GM18519 (cell line): Measurements from ENCODE around the gene CDKN1C.
"Not testable (repeated sequence)": the region's sequence is repeated elsewhere in the genome, so short reads cannot be mapped to it uniquely, and the experiment has no call there.

Experiments
- ATAC-seq: cut with Tn5 transposase; IDR thresholded peaks from one replicate; pipeline ENCODE4 v1.9.1; 2021; ENCODE audit warnings: mild to moderate bottlenecking, moderate library complexity; ENCODE audit not compliant: unreplicated experiment, low FRiP score

The CDKN1C gene

DNA sequence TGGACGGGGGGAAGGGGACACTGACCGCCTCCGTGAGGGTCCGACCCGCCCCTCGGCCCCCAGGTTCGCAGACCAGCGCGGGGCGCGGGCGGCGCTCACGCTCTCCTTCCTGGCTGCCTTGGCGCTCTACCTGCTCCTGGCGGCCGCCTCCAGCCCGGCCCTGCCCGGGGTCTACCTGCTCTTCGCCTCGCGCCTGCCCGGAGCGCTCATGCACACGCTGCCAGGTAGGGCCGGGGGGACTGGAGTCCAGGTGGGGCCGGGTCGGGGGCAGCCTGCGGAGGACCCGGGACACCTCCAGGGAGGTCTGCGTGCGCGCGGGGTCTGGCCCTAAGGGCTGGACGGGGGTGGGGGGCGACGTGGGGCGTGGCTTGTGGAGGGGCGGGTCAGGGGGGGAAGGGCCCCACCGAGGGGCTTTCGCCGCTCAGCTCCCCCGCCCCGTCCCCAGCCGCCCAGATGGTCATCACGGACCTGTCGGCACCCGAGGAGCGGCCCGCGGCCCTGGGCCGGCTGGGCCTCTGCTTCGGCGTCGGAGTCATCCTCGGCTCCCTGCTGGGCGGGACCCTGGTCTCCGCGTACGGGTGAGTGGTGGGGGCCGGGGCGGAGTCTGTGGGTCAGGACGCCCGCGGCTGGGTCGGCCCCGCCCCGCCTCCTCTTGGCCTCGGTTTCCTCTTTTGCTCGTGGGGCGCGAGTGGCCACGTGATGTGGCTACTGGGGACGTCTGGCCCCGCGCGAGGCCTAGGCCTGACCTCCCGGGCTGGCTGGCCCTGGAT, 23.7 kb upstream of the CDKN1C start:
- ATAC-seq: no peak

DNA sequence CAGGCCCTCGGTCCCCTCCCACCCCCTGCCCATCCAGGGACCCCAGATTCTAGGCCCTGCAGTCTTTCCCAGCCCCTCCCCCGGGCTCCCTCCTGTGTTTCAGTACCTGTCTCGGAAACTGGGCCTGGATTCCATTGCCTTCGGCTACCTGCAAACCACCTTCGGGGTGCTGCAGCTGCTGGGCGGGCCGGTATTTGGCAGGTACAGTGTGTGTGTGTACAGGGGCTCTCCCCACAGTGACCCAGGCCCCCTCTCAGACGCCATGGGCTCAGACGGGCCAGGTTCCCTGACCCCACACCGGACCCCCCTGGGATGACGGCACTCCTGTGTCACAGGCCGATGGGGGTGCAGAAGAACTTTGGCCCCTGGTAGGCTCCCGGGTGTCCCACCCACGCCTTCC, 22.6 kb upstream of the CDKN1C start:
- ATAC-seq: no peak

- not testable (repeated sequence) for ATAC-seq
These were observed 19.7 kb upstream of the CDKN1C start for GRCh38 chr11:2905299-2905698.

DNA sequence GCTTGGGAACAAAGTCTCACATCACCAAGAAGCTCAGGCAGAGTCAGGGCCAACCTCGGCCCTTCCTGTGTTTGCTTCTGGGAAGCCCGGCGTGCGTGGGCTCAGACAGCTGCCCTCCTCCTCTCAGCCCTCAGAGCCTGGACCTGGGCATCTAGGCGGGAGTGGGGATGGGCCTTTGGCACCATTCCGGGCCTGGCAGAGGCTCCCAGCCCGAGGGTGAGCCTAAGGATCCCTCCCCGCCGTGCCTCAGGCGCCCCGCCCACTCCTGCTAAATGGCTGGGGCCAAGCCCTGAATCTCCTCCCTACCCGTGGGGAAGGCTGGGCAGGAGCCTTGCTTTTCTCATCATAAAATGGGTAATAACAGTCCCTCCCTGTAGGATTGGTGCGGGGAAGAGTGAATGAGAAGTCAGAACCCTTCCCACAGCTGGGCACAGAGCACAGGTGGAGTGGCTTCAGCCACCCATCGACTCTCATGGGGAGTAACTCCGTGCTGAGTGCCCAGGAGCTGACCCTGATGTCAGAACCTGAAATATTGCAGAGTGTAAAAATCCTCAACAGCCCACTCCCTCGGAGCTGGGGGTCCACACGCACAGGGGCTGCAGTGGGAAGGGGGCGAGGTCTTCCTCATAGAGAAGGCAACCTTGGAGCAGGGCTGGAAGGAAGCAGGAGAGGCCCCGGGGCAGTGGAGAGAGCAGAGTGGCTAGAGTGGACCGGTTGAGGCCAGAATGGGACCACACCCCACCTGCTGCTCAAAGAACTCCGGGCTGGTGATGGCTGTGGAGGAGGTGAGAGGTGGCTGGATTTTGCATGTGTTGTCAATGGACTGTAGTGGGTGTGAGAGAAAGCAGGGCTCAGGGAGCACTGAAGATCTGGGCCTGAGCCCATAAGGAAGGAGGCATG, 18.8 kb upstream of the CDKN1C start:
- ATAC-seq: no peak

- no peak for ATAC-seq
These were observed 18.1 kb upstream of the CDKN1C start for GRCh38 chr11:2903672-2904011.

DNA sequence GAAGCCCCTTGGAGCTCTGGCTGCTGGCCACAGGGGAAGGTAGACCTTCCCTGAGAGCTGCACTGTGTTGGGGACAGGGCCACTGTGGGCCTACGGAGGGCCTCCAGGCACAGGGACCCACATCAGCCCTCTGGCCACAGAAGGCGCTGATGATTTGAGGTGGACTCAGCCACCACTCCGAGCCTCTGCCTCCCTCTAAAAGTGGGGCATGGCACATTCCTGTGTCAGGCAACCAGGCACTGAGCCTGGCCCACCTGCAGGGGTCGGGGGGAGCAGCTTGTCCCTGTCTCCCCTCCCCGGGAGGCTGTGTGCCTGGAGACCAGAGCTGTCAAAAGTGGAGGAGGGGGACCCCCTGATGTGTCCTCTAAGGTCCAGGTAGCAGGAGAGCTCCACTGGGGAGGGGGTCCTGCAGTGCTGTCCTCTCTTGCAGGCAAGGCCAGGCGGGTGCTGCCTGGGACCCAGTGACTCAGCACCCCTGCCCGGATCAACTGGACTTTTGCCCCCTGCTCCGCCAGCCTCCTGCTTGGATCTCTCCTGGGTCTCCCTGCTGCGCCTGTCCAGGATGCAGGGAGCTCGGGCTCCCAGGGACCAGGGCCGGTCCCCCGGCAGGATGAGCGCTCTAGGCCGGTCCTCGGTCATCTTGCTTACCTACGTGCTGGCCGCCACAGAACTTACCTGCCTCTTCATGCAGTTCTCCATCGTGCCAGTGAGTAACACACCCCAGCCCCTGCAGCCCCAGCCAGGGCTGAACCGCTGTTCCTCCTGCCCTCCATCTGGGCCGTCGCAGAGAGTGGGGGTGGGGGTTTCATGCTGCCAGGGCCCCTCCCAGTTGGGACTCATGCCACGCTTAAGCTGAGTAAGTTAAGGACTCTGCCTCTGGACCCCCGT, 17.5 kb upstream of the CDKN1C start:
- ATAC-seq: no peak

- peak; percentile 87 for ATAC-seq
These were observed 16.5 kb upstream of the CDKN1C start for GRCh38 chr11:2901854-2902783.

DNA sequence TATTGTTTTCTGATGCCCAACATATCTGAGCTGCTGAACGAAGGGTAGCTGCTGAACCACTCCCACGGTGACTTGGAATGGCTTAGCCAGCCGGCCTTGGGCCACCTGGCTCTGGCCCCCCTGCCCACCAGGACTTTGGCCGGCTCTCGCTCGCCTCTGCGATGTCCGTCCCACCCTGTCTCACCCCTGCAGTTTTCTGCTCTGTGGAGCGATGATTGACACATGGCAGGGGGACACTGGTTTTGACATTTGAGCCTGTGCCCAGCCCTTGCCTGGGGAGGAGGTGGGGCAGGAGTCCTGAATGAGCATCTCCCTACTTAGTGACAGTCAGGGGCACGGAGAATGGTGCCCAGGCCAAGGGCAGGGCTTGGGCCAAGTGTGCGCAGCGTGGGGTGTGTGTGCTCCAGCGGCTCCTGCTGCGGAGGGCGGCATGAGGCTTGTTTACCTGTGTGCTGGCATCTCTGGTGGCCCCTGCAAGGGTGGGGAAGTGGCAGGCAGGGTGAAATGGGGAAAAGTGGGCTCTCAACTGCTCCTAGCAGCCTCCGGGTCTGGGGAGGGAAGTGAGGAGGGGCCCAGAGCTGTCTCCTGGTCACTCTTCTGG, 15.7 kb upstream of the CDKN1C start:
- no peak for ATAC-seq

DNA sequence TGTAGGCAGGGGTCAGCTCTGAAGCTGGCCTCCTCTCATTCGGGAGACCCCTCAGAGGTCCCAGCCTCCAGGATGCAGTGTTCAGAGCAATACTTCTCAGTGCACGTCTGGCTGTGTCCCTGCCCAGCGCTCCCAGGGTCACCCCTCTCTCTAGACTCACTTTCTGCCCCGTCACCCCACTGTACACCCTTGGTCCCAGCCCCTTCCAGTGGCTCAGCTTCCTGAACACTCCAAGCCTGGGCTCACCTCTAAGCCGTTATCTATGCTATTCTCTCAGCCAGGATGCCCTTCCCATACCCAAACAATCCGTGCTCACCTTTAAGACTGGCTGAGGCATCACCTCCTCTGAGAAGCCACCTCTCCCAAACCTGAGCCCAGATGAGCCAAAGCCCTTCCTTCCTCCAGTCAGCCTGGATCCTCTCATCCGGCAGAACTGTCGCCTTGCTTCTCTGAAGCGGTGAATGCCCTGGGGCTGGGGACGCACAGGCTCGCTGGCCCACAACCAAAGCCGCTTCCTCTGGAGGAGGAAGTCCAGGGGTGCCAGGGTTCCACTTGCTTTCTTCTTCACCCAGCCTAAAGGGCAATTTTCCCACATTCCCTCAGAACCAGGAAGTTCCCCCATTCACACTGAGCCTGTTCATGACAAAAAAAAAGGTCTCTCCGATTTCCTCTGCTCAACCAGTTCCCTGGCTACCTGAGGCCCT, 13.7 kb upstream of the CDKN1C start:
- ATAC-seq: no peak

DNA sequence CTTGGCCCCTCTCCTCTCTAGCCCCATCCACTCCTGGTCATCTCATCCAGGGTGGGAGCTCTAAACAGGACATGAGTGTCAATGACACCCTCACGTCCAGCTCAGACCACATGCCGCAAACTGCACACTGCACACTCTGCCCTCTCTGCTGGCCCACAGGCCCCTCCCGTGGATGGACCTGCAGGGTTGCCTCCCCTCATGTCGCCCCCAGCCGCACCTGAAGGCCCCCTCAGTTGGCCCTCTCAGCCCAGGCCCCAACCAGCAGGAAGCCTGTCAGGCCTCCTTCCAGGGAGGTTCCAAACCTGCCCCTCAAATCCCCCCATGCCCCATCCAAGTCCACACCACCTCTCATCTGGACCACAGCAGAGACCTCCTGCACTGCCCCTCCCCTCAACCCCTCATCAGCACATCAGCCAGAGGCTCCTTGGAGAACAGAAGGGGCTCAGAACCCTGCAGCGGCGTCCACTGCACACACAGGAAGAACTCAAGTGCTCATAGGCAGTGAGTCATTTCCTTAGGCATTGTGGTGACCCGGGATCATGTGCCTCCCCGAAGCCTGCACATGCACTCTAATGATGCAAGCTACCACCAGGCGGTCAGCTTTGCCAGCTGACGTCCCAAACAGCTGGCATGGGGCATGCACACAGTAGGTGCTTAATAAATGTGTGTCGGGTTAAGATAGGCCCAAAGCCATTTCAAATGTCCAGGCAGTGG, 12.9 kb upstream of the CDKN1C start:
- no peak for ATAC-seq

- ATAC-seq: no peak
These were observed 11.5 kb upstream of the CDKN1C start for GRCh38 chr11:2897048-2897447.

- no peak for ATAC-seq
These were observed 10.5 kb upstream of the CDKN1C start for GRCh38 chr11:2896047-2896446.

GRCh38 chr11:2893935-2894334, 8.4 kb upstream of the CDKN1C start:
- no peak for ATAC-seq

DNA sequence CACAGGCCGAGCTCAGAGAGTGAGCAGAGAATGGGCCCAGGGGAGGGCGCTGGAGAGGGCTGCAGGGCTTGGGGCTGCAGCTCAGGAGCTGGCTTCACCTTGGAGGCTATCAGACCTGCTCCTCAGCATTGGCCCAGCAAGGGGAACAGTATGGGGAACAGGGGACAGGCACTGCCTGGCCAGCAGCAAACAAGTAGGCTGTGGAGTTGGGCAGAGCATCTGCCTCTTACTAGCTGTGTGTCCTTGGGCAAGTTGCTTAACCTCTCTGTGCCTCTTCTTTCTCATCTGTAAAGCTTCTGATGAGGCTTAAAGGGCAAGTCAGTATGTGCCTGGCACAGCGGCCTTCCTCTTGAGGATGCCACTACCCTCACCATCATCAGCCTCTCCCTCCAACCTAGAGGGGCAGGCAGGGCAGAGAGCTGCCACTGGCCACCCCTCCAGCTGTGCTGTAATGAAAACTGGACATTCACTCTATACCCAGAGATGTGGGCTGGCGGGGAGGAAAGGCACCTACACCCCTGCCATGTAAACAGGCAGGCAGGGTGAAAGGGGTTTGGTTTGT, 7.5 kb upstream of the CDKN1C start:
- ATAC-seq: no peak

DNA sequence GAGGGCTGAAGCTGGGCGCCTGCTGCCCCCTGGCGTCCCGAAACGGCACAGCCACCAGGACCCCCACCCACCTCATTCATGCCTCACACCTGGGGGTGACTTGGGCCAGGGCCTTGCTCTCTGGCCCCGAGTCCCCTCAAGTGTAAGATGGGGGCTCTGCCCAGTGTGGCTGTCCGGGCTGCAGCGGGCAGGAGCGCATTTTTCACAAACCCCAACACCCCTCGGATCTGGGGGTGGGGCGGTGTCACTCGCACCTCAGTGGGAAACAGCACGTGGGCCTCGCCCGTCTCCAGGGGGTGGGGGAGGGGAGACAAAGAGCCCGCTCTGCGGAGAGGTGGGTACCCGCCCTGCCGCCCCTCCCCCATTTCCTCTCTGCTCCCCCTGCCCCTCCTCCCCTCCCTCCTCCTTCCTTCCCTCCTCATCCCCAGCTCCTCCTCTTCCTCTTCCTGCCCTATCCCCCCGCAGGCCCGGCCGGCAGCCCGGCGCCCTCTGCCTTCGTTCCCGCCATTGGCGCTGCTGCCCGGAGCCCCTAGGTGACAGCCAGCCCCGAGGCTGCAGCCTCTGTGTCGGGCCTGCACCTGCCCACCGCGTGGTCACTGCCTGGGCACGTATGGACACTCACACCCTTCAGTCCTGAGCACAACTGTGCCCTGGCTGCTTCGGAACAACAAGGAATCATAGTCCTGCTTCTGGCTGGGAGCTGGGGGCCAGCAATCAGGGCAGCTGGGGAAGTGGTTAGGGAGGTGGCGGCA, 6.8 kb upstream of the CDKN1C start:
- no peak for ATAC-seq

GRCh38 chr11:2891326-2892214, 6.0 kb upstream of the CDKN1C start:
- ATAC-seq: no peak
